Neural cell (in vitro differentiated cells): ENCODE results near the gene STAT3.

Source experiments
- CTCF ChIP-seq: fragments of 450-650 bp; IDR thresholded peaks from 2 replicates; pipeline ENCODE4 v1.5.1; 2014; ENCODE audit warnings: antibody characterized with exemption, mild to moderate bottlenecking, moderate library complexity; ENCODE audit not compliant: poor library complexity, severe bottlenecking
- EP300 ChIP-seq: fragments of 450-650 bp; conservative IDR thresholded peaks from 2 replicates; pipeline ENCODE4 v1.6.1; 2014; ENCODE audit warnings: antibody characterized with exemption, mild to moderate bottlenecking, moderate library complexity; ENCODE audit not compliant: poor library complexity, severe bottlenecking
- EZH2 ChIP-seq: fragments of 200-600, 300-800 bp; shearing (Covaris generic), sonication (generic); IDR thresholded peaks from 2 replicates; pipeline ENCODE4 v1.6.1; 2014; ENCODE audit warnings: antibody characterized with exemption, low read length, borderline replicate concordance, mild to moderate bottlenecking; ENCODE audit not compliant: insufficient read depth, poor library complexity, severe bottlenecking
- POLR2AphosphoS5 ChIP-seq: IDR thresholded peaks from 2 replicates; pipeline ENCODE4 v1.6.1; 2012
- RAD21 ChIP-seq: fragments of 450-650 bp; conservative IDR thresholded peaks from 2 replicates; pipeline ENCODE4 v1.6.1; 2014; ENCODE audit warnings: antibody characterized with exemption, mild to moderate bottlenecking, moderate library complexity
- REST ChIP-seq: IDR thresholded peaks from 2 replicates; pipeline ENCODE4 v1.6.1; 2012; ENCODE audit warnings: borderline replicate concordance
- TAF1 ChIP-seq: IDR thresholded peaks from 2 replicates; pipeline ENCODE4 v1.6.1; 2012; ENCODE audit warnings: low read depth

DNA sequence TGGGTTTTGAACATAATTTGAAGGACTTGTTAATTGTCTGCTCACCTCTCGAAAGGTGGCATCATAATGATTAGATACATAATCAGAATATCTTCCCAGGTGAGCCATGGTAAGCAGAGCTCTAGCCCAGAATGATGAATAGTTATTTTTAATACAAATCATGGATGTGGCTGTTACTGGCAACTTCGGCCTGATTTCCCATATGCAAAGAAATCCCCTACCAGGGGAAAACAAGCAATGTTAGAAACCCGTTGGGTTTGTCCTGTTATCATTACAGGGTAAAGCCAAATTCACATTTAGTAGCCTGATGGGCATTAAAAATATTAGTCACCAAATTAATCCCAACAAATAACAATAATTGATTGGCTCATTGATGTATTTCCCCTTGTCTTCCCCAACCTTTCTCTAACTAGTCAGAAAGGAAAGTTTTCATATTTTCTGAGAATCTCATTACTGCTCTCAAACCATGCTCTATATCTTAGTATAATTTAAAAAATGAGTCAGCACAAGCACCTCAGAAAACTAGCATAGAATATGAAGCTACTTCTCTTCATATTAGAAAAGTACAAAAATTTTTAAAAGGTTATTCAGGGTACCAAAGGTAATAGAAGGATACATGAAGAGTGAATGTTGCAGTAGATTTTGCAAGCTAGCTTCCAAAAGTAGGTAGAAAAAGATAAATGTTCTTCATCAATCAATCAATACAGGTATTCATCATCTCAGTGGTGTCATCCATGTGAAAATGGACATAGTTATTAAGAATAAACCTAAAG lies 117.0 kb downstream of the STAT3 start:
- TF ChIP-seq CTCF (no peak), POLR2AphosphoS5 (no peak), EZH2 (no peak), EP300 (no peak), TAF1 (no peak), RAD21 (no peak), REST (no peak)
